Measurements from ENCODE around the gene LCN1. TPM values are rescaled to one million over a fixed set of nuclear protein-coding genes. Genes with fewer than 3 reads are reported as not detected.

LCN1 gene
- total RNA-seq, 2 donors from 2014 or later, result not detected

GRCh38 chr9:135550344-135550918 is 29.2 kb downstream of the LCN1 start:
- TF ChIP-seq CTCF (IDR thresholded peaks at IDR 0.05), result no peak
- no peak for TF ChIP-seq POLR2A (IDR thresholded peaks at IDR 0.05)
- 62 to 71% methylated on average over 11 to 17 of the region's 17 CpGs for WGBS, 2 donors
- intact Hi-C loops (cut with DNase I), result no loop called here
- Histone ChIP-seq H3K4me1 (no peaks in the 10 kb centered on the region), H3K4me3 (no peak overlapping the region), H3K9me3 (no peaks in the 10 kb centered on the region), H3K36me3 (replicated peaks in 1 of 2; ENCODE audit: insufficient read depth in 1 of 2, low read depth in 2 of 2) (no peaks in the 10 kb centered on the region), H3K27ac (no peak overlapping the region), H3K27me3 (no peaks in the 10 kb centered on the region)
- DNase-seq, result no peak
- no peak for ATAC-seq

- WGBS, 2 donors, result 54 to 61% methylated on average over 6 to 14 of the region's 14 CpGs
- Histone ChIP-seq H3K36me3 (replicated peaks in 1 of 2; ENCODE audit: insufficient read depth in 1 of 2, low read depth in 2 of 2) (no peaks in the 10 kb centered on the region), H3K9me3 (no peaks in the 10 kb centered on the region), H3K4me1 (no peaks in the 10 kb centered on the region), H3K27ac (no peak overlapping the region), H3K4me3 (no peak overlapping the region), H3K27me3 (no peaks in the 10 kb centered on the region)
- ATAC-seq (no peak), DNase-seq (no peak)
- TF ChIP-seq CTCF (IDR thresholded peaks at IDR 0.05) (no peak), POLR2A (IDR thresholded peaks at IDR 0.05) (no peak)
- intact Hi-C loops (cut with DNase I), result no loop called here
Observed at GRCh38 chr9:135551031-135551430, 29.8 kb downstream of the LCN1 start.

DNA sequence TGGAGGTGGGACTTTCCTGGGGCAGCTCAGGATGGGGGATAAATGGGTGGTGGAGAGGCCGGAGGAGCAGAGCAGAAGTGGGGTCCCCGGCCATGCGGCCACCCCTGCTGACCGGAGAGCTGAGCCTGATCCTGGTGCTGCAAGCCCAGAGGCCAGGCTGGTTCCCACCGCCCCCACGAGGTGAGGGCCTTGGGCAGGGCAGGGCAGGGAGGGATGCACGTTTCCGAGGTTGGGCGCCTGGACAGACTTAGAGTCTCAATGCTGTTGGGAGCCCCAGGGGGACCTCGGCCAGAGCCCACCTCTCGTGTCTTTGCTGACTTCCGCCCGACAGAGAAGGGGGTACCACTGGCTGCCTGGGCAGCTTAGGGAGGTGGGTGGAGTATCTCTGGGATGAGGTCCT is 30.2 kb downstream of the LCN1 start:
- ATAC-seq (no peak), DNase-seq (no peak)
- 75 to 80% methylated on average over 1 to 11 of the region's 13 CpGs for WGBS, 2 donors
- no peak overlapping the region for H3K27ac ChIP-seq
- no peaks in the 10 kb centered on the region for H3K9me3 ChIP-seq
- intact Hi-C loops (cut with DNase I), result no loop called here
- TF ChIP-seq CTCF (IDR thresholded peaks at IDR 0.05) (no peak), POLR2A (IDR thresholded peaks at IDR 0.05) (no peak)
- H3K4me3 ChIP-seq, result no peak overlapping the region
- H3K36me3 ChIP-seq (replicated peaks in 1 of 2; ENCODE audit: insufficient read depth in 1 of 2, low read depth in 2 of 2), result no peaks in the 10 kb centered on the region
- H3K27me3 ChIP-seq, result no peaks in the 10 kb centered on the region
- H3K4me1 ChIP-seq, result no peaks in the 10 kb centered on the region

- ATAC-seq, result no peak
- no peaks in the 10 kb centered on the region for H3K27me3 ChIP-seq
- DNase-seq, result no peak
- no peak overlapping the region for H3K27ac ChIP-seq
- no peak overlapping the region for H3K4me3 ChIP-seq
- whole genome bisulfite sequencing, 2 donors, result 58 to 61% methylated on average over 15 to 17 of the region's 18 CpGs
- intact Hi-C loops (cut with DNase I), result no loop called here
- H3K9me3 ChIP-seq, result no peaks in the 10 kb centered on the region
- H3K36me3 ChIP-seq (replicated peaks in 1 of 2; ENCODE audit: insufficient read depth in 1 of 2, low read depth in 2 of 2), result no peaks in the 10 kb centered on the region
- no peaks in the 10 kb centered on the region for H3K4me1 ChIP-seq
- TF ChIP-seq CTCF (IDR thresholded peaks at IDR 0.05), result no peak
- TF ChIP-seq POLR2A (IDR thresholded peaks at IDR 0.05), result no peak
Observed at GRCh38 chr9:135552021-135552697, 30.9 kb downstream of the LCN1 start.

- TF ChIP-seq POLR2A (IDR thresholded peaks at IDR 0.05), result no peak
- no peak for TF ChIP-seq CTCF (IDR thresholded peaks at IDR 0.05)
- H3K4me1 ChIP-seq, result no peaks in the 10 kb centered on the region
- H3K9me3 ChIP-seq, result no peaks in the 10 kb centered on the region
- no peak overlapping the region for H3K27ac ChIP-seq
- H3K27me3 ChIP-seq, result no peaks in the 10 kb centered on the region
- H3K4me3 ChIP-seq, result no peak overlapping the region
- DNase-seq (no peak), ATAC-seq (no peak)
- intact Hi-C loops (cut with DNase I), result no loop called here
- 72 to 84% methylated on average over 15 to 19 of the region's 19 CpGs for WGBS, 2 donors
- no peaks in the 10 kb centered on the region for H3K36me3 ChIP-seq (replicated peaks in 1 of 2; ENCODE audit: insufficient read depth in 1 of 2, low read depth in 2 of 2)
Observed at GRCh38 chr9:135552698-135553171, 31.5 kb downstream of the LCN1 start.

All from body of pancreas (tissue), 4 donors.